DOHH2 (cell line): ENCODE results near the gene TAGLN2.

ENCODE experiments used
- CTCF ChIP-seq: fragments of 200-600 bp; sonication (generic); IDR thresholded peaks from one replicate; pipeline ENCODE4 v1.5.1; 2014; ENCODE audit warnings: antibody characterized with exemption, mild to moderate bottlenecking, low read depth, low read length; ENCODE audit not compliant: poor library complexity, severe bottlenecking
- EZH2phosphoT487 ChIP-seq: fragments of 200-600 bp; sonication (generic); IDR thresholded peaks from 2 replicates; pipeline ENCODE4 v1.6.1; 2017; ENCODE audit warnings: borderline replicate concordance, mild to moderate bottlenecking, antibody characterized with exemption, low read length, moderate library complexity, mixed read lengths

- TF ChIP-seq EZH2phosphoT487 (no peak), CTCF (no peak)
Measured at GRCh38 chr1:159939678-159940002, 14.3 kb upstream of the TAGLN2 start.
